Measurements from ENCODE around the gene ANKRD44.
"Not testable (repeated sequence)": the region's sequence is repeated elsewhere in the genome, so short reads cannot be mapped to it uniquely, and the experiment has no call there.

ANKRD44 gene

DNA sequence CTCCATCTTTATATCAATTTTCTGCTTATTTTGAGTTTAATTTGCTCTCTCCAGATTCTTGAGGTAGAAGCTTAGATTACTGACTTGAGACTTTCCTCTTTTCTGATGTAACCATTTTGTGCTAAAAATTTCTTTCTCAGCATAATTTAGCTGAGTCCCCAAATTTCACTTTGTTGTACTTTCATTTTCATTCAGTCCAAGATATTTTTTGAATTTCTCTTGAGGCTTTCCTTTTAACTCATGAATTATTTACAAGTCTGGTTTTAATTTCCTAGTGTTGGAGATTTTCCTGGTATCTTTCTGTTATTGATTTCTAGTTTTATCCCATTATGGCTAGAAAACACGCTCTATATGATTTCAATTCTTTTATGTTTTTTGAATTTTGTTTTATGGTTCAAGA, 239.4 kb downstream of the ANKRD44 start:
- no peak for DNase-seq

DNA sequence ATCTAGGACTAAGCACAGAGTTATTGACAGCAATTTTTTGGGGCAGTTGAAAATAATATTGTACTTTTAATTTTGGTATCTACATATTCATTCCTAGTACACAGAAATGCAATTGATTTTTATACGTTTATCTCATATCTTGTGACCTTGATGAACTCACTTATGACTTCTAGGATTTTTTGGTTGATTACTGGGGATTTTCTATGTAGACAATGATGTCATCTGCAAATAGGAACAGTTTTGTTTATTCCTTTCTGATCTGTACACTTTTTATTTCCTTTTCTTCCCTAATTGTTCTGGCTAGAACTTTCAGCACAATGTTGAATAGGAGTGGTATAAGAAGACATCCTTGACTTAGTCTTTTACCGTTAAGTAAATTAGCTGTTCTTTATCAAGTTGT, 240.6 kb downstream of the ANKRD44 start:
- no peak for DNase-seq

DNA sequence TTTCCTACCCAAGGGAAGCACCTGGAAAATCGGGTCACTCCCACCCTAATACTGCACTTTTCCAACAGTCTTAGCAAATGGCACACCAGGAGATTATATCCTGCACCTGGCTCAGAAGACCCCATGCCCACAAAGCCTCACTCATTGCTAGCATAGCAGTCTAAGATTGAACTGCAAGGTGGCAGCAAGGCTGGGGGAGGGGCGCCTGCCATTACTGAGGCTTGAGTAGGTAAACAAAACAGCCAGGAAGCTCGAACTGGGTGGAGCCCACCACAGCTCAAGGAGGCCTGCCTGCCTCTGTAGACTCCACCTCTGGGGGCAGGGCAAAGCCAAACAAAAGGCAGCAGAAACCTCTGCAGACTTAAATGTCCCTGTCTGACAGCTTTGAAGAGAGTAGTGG, 248.0 kb downstream of the ANKRD44 start:
- DNase-seq, result peak; percentile 41

DNA sequence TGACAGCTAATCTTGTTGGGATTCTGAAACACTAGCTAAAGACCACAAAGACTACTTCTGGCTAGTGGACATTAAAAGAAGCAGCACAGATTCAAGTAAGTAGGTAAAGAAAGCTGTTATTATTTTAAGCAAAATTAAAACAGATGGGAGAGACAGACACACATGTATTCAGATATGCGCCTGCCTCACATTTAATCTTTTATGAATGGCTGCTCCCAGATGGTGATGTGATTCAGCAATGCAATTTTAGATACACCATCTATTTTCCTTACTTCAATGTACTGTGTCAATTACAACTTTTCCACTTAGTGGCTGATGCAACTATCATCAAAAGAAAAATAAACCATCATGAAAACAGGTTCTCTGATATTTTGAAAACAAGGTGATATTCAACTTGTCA, 251.1 kb downstream of the ANKRD44 start:
- DNase-seq, result no peak

DNA sequence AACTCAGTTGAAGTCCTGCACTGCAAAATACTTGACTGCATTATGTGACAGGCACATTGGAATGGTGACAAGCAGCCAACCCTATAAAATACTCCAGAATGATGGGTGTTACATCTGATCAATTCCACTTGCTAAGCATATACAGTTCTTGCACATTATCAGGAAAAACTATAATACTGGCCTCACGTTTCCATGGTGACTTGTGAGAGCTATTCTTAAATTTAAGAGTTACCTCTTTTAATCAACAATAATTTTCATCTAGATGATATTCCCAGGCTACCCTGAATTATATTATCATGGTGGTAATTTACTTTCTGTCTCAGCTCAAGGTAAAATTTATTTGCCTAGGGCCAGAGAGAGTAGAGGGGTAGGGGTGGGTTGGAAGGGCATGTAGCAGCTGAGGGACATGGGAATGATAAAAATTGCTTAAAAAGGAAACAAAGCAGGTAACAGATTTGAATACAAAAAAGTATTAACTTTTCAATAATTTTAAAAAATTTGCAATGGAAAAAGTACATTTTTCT, 251.7 kb downstream of the ANKRD44 start:
- DNase-seq, result no peak

DNA sequence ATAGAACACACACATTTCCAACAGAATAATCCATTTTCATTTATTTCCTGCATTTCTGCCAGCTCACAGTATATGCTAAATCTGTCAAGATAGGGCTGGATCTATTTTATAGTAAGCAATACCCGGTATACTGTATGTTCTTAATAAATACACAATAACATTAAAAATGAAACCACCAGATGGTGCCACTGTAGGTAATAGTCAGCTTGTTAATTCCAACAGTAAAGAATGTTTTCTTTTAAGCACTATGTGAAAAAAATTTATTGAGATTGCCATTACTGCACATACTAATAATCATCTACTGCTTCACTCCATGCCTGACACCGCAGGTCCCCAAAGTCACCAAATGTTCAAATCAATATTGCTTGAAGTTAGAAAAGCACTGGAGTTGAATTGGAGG, 252.6 kb downstream of the ANKRD44 start:
- no peak for DNase-seq

DNA sequence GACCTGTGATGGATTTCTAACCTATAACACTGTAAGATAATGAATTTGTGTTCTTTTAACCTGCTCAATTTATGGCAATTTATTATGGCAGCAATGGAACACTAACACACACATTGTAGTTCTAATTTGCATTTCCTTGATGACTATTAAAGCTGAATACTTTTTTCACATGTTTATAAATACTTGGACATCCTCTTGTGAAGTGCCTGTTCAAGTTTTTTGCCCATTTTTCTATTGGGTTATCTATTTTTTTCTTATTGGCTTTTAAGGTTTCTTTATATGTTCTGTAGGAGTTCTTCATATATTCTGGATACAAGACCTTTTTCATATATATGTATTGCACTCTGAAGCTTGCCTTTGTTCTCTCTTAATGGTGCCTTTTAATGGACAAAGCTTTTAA, 255.5 kb downstream of the ANKRD44 start:
- no peak for DNase-seq

DNA sequence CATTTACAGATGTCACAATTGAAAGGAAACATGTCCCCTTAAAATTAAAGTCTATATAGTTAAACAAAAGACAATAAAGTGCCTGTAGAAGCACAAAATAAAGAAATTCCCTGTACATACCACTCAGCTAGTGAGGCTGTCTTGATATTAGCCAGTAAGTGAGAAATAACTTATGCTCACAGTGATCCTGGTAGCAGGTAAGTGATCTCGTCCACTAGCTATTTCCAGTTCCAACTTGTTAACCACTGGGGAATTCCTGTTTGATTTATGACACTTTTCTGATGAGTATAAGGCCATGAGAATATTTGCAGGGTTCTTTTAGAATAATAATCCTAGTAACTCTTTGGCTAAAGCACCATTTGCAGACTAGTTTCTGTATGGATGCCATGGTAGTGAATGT, 256.1 kb downstream of the ANKRD44 start:
- no peak for DNase-seq

DNA sequence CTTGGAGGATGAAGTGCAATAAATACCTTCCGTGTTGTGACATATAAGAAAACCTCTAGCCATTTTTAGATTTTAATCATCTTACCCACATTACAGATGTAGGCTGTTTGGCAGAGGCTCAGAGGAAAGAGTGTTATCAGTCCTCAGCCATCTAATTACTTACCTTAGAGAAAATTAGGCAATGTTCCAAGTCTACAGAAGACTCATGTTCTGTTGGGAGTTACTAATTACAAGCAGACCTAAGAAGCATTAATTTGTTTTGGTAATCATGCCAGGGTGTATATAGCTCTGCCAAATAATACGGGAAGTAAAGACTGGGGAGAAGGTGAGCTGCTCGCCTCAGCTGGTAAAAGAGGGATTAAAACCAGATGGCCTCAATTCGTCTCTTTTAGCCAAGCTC, 258.2 kb downstream of the ANKRD44 start:
- peak; percentile 21 for DNase-seq

DNA sequence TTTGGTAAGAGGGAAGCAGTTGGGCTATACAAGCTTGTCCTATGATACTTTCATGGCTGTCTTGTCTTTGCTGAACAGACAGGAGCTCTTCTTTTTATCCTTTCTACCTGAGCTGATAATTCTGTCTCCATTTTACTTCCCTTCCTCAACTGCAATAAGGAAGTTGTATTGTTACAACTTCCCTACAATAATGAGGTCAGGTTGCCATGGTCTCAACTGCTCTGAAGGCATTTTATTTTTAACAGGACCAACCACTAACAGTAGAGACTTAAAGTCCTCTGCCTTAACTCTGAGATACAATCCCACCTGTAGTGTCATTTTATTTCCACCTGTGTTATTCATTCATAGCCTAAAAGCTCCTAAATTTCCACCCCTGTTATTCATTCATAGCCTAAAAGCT, 265.5 kb downstream of the ANKRD44 start:
- no peak for DNase-seq

DNA sequence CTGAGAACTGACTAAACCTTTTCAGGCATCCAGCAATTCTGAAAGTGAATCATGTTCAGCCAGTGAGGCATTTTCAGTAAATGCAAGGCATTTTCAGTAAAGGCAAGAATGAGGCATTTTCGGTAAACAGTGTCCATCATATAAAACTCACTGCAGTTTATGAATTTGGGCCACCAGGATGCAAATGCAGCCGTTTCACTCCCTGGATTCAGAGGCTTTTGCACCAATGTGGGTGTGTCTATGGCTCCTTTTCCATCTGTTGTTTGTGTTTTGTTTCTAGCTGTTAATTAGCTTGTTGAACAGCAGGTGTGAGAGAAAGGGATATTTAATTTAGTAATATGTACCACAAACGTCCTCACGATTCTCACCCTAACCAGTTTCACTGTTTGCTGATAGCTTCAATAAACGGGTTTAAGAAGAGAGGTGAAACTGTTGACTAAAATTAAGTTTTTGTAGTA, 267.8 kb downstream of the ANKRD44 start:
- DNase-seq, result no peak

DNA sequence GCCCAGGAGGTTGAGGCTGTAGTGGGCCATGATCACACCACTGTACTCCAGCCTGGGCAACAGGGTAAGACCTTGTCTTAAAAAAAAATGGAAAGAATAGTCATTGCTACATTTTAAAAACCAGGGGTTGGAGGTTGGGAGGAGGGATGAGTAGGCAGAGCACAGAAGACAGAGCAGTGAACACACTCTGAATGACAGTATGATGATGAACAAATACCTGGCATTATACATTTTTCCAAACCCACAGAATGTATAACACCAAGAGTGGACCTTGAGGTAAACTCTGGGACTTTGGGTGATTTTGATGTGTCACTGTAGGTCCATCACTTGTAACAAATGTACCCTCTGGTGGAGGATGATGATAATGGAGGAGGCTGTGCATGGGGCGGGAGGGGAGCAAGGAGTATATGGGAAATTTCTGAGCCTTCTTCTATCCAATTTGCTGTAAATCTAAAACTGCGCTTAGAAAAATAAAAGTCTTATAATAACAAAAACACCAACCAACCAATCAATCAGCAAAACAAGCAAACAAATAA, 272.6 kb downstream of the ANKRD44 start:
- no peak for DNase-seq

DNA sequence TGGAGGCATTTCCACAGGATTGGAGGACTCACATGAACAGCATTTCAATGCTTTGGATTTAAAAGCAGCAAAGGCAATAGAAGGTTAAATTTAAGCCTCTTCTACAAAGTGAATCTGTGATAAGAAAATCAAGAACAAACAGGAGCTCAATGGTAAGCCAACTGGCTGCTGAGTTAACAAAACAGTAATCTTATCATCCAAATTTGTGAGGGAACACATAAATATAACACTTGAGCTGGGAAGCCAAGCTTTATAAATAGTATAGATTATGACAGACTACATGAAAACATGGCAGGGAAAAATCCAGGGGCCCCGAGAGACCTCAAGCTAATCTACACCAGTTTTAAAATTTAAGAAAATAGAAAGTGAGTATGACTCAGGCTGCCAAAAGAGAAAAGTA, 275.6 kb downstream of the ANKRD44 start:
- DNase-seq, result no peak

DNA sequence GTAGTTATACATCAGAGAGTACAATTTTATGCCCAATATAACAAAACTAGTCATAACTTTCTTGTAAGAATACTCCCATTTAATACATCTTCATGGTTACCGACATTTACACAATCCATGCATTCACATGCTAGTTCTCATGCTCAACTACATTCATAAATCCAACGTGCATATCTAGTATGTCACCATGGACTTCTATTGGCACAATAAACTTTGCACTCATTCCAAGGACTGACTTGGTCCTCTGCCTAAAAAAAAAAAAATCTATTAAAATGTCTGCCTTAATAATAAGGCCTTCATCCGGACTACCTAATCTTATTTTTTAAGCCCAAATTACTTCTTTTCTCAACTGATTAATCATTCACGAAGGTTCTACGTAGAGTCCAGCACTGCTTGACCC, 276.3 kb downstream of the ANKRD44 start:
- DNase-seq, result no peak

DNA sequence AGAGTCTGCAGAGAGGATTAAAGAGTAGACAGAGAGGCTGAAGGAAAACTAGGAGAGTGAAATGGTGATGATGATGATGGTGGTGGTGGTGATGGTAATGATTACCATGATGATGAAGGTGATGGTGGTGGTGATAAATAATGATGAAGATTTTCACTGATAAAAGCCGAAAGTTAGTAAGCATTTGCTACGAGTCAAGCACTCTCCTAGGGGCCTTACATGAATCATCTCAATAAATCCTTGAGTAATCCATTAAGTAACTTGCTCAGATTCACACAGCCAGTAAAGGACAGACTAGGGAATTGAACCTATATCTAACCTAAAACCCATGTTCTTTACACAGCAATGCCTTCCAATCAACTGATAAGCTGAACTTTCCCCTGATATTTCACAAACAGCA, 277.4 kb downstream of the ANKRD44 start:
- DNase-seq, result no peak

DNA sequence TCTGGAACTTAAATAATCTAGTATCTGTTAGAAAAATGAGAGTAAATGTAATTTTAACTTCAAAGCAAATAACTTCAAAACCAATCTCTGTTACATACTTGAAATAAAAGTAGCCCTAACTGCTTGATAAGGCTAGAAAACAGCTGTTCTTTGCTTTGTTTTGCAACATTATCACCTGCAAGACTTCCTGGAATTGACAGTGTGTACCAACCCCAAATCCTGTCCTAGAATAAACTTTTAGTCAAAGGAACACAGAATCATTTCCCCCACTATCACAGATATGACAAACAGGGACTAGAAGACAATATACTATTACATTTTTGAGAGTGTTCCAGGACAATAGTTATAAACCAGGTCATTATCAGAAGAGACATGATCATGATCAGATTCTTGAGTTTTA, 278.8 kb downstream of the ANKRD44 start:
- no peak for DNase-seq

DNA sequence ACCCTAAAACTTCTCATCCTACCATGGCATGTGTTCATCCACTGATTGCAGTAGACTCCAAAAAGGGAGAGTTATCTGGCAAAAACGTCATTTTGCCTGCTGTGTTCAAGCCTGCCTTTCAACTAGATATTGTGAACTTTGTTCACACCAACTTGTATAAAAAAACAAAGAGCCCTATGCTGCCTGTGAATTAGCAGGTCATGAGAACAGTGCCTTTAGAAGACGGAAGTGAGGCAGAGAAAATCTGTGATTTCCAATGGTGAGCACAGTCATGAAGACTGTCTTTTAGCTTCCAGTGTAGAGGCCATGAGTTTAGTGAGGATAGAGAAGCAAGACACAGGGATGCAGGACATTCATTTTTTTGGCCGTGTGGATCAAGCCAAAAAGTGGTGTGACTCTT, 280.5 kb downstream of the ANKRD44 start:
- DNase-seq, result no peak

DNA sequence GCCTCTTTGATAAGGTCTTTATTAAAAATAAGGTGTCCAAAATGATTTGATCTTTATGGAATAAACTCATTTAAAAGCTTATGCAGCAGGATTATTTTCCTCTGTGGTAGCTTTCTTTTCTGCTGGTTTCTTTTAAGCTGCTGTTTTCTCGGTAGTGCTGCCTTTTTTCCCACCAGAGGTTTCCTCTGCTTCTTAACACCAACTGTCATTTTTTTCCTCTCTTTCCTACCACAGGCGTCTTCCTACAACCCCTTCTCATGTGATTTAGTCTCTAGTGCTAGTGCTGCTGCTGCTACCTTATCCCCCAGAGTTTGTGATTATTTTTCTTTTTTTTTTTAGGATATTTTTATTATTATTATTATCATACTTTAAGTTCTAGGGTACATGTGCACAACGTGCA, 281.9 kb downstream of the ANKRD44 start:
- DNase-seq, result no peak

DNA sequence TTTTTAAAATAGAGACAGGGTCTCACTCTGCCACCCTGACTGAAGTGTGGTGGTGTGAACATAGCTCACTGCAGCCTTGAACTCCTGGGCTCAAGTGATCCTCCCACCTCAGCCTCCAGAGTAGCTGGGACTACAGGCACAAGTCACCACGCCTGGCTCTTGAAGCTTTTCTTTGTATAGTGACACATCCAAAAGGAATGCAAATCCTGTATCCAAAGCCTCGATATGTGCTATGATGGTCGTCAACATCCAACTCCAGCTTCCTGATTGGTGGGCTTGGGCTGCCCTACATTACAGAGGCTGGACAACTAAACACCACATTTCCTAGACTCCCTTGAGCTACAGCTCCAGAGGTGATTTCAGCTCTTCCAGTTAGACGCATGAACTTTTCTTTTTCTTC, 282.4 kb downstream of the ANKRD44 start:
- DNase-seq, result no peak

DNA sequence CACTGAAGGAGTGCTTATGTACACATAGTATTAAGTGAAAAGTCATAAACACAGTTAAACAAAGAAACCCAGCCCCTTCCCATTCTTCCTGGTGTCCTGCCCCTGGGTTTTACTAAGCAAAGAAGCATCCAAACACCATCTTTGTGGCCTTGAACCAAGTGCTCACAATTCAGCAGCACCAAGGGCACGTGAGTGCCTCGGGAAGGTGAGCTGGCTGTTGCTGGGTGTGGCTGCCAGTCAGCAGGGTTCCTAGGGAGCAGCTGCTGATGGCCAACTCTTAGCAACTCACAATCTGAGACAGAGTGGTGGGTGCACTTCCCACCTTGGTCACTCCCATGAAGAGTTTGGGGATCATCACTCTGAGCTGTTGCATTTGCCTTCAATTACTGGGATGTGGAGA, 286.4 kb downstream of the ANKRD44 start:
- DNase-seq, result no peak

DNA sequence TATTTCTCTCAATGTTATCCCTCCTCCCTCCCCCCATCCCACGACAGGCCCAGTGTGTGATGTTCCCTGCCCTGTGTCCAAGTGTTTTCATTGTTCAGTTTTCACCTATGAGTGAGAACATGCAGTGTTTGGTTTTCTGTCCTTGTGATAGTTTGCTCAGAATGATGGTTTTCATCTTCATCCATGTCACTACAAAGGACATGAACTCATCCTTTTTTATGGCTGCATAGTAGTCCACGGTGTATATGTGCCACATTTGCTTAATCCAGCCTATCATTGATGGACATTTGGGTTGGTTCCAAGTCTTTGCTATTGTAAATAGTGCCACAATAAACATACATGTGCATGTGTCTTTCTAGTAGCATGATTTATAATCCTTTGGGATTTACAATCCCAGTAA, 289.7 kb downstream of the ANKRD44 start:
- not testable (repeated sequence) for DNase-seq

DNA sequence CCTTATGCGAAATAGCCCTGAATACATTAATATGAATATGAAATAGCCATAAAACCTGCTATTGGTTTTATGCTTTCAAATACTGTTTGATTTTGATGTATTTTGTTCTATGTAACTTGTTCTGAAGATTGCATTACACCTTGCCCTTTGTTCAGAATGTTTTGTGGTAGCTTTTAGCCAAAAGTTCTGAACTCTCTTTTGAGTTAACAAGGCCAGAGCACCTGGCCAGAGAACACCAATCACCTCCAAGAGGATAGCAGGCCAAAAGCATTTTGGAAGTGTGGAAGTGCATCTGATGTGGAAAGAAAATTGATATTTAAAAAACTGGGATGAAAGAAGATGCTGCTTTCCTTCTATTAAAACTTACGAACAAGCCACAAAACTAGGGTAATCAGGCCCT, 297.5 kb downstream of the ANKRD44 start:
- DNase-seq, result no peak

DNA sequence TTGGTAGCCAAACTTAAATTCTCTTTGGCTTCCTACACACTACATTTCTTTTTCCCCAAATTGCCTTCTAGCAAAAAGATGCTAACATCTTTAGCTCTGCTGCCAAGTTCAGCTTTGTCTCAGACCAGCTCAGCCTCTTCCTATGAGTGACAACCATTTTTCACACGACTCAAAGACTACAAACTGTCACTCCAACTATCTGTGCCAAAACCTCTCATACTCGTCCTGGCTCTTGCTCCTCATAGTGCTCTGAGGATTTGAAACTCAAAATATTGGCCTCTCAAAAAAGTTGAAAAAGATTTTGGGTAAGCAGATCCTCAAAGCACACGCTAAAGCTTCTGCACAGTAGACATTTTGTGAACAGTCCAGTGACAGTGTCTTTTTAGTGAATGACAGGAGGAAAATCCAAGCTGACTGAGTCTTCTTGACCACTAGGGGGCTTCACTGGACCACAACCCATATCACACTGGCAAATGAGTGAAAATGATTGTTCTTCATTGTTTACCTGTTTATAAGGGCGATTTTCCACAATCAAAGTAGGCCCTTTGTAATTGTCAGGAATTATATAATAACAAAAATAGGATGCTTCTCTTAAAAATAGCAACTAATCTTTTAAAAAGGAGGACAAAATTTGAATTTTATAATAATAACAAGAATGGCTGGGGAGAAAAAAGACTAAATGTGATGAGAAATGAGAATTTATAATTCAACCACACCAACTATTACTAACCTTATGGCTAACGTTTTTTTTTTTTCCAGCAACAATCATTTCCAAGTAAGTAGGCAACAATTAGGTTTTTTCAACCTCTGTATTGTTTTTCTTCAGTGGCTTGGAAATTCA, 298.6 kb downstream of the ANKRD44 start:
- DNase-seq, result peak; percentile 50

DNA sequence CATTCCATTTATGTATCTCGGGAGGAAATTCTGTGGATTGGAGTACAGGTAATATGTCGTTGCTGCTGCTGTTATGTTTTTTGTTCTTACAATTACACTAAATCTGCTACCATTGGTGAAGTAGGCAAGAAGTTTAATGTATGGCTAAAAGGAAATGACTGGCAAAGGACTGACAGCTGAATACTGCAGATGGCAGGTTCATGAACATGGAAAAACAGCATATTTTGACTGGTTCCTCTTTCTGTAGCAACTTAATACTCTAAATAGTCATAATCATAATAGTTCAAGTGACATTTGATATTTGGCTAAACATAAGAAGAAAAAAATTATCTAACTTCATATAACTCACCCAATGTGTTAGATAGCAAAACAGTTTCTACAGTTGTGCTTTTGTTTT, 299.6 kb downstream of the ANKRD44 start:
- DNase-seq, result no peak

All from CD4-positive, alpha-beta T cell treated with Interleukin-12 subunit alpha and Interleukin-12 subunit beta, for 1 hour (primary cell).